ENCODE results near the gene C5orf47. TPM values are rescaled to one million over a fixed set of nuclear protein-coding genes. Genes with fewer than 3 reads are reported as not detected.

Gene C5orf47
- total and polyA plus RNA-seq, 2 of the 8 experiments (the other 6 are each of a cell fraction or from before 2014, with no cell fraction given), result 0.11 TPM; not detected in 1

- Histone ChIP-seq H4K5ac (ENCODE audit: insufficient read length, low read depth, low read length) (no peak overlapping the region), H2BK120ac (replicated peaks; ENCODE audit: low read depth, low read length) (no peak overlapping the region), H3K23ac (ENCODE audit: insufficient read length) (no peak overlapping the region), H3K79me2 (ENCODE audit: control insufficient read depth in 1 of 2, insufficient read depth in 2 of 2, low read length in 2 of 2) (no peaks in the 10 kb centered on the region), H4K20me1 (replicated peaks in 1 of 2; ENCODE audit: control insufficient read depth in 1 of 2, insufficient read depth in 2 of 2, low read length in 2 of 2) (peaks cover 0 to 3% of the 10 kb centered on the region in 2 experiments), H3K56ac (replicated peaks; ENCODE audit: insufficient read length, low read depth, low read length) (no peak overlapping the region), H3K4me2 (ENCODE audit: insufficient read depth in 1 of 2, low read depth in 2 of 2, low read length in 2 of 2) (no peak overlapping the region), H2BK20ac (ENCODE audit: low read length) (no peak overlapping the region), H3K4me1 (replicated peaks in 1 of 4; ENCODE audit: control insufficient read depth in 3 of 4, insufficient read depth in 4 of 4, low read length in 3 of 4) (no peaks in the 10 kb centered on the region), H3K4ac (replicated peaks; ENCODE audit: insufficient read length, low read depth, low read length) (no peak overlapping the region), H3K79me1 (ENCODE audit: low read depth, low read length) (no peaks in the 10 kb centered on the region), H2BK5ac (ENCODE audit: low read depth, low read length) (no peak overlapping the region), H2AFZ (ENCODE audit: low read length) (no peak overlapping the region), H3K9ac (replicated peaks in 1 of 4; ENCODE audit: extremely low read depth in 1 of 4, low read depth in 3 of 4, low read length in 3 of 4) (no peak overlapping the region), H3K36me3 (ENCODE audit: control insufficient read depth in 2 of 4, insufficient read depth in 4 of 4, low read length in 3 of 4) (no peaks in the 10 kb centered on the region), H4K91ac (replicated peaks; ENCODE audit: insufficient read length, low read length) (no peak overlapping the region), H2BK15ac (ENCODE audit: low read length) (no peak overlapping the region), H4K8ac (ENCODE audit: extremely low read depth, insufficient read depth, low read length) (no peak overlapping the region), H3K27me3 (replicated peaks in 1 of 4; ENCODE audit: control insufficient read depth in 3 of 4, extremely low read depth in 1 of 4, insufficient read depth in 3 of 4, low read length in 3 of 4) (no peaks in the 10 kb centered on the region), H3K4me3 (ENCODE audit: extremely low read depth in 1 of 4, insufficient read depth in 2 of 4, low read depth in 3 of 4, low read length in 4 of 4) (no peak overlapping the region), H2BK12ac (ENCODE audit: low read depth, low read length) (no peak overlapping the region), H3K18ac (ENCODE audit: extremely low read depth, low read length) (no peak overlapping the region), H3K9me3 (ENCODE audit: insufficient read depth in 2 of 2, low read depth in 1 of 2, low read length in 1 of 2) (no peaks in the 10 kb centered on the region), H2AK5ac (ENCODE audit: low read depth, low read length) (no peak overlapping the region), H3K27ac (ENCODE audit: low read depth, low read length) (no peak overlapping the region), H3K14ac (ENCODE audit: insufficient read length) (no peak overlapping the region), H3K23me2 (ENCODE audit: low read depth, low read length) (no peaks in the 10 kb centered on the region; the same call in 1 of the 2 replicates)
- no peak for FAIRE-seq
- ChIA-PET CTCF (ENCODE audit: partially characterized antibody) (interaction anchor here (0.6 to 8.6 kb wide), 10 partner anchors 10 to 843 kb away, joined by 3 to 187 read pairs (median 4); no protein-coding TSS in a partner anchor), POLR2A (ENCODE audit: partially characterized antibody) (interaction anchor here (2.4 kb wide), 1 partner anchor 266 kb away, joined by 9 read pairs; no protein-coding TSS in a partner anchor)
- TF ChIP-seq USF2 (IDR thresholded peaks at IDR 0.05; ENCODE audit: low read length) (no peak), HDAC6 (IDR thresholded peaks at IDR 0.05; ENCODE audit: low read depth, low read length) (no peak), RXRA (IDR thresholded peaks at IDR 0.05; ENCODE audit: insufficient read depth, low read depth, low read length) (no peak), MAFK (IDR thresholded peaks at IDR 0.05; ENCODE audit: low read depth, low read length) (no peak), SUZ12 (IDR thresholded peaks at IDR 0.05; ENCODE audit: low read length) (no peak), BACH1 (IDR thresholded peaks at IDR 0.05; ENCODE audit: low read length) (no peak), SP2 (IDR thresholded peaks at IDR 0.05; ENCODE audit: low read length) (no peak)
- peak in 1 of 2 experiments; percentile 13 for DNase-seq (ENCODE audit: low read depth in 1 of 2, low spot score in 2 of 2)
- WGBS, 2 experiments (ENCODE audit: extremely low coverage in 1 of 2, insufficient coverage in 1 of 2, insufficient read length in 1 of 2, insufficient replicate concordance in 2 of 2, low coverage in 1 of 2, low lambda C conversion rate in 2 of 2, missing lambda C conversion rate in 1 of 2), result 80% methylated on average over 5 of the region's 5 CpGs; no CpG with 5 or more reads in 1 of the 2 experiments
These were observed 57.6 kb downstream of the C5orf47 start for GRCh38 chr5:174046558-174046957.

Measured in H1 (cell line).